Endothelial cell of umbilical vein (primary cell): ENCODE measurements around the gene GABBR2. TPM values are rescaled to one million over a fixed set of nuclear protein-coding genes. Genes with fewer than 3 reads are reported as not detected.

Experiments
- BruUV-seq: library from RNA; stranded (reverse); fragments of 400-500 nt; replicated peaks from 2 replicates; lab custom pipeline; 2021; lab: Mats Ljungman, UMichigan
- CTCF ChIA-PET: fragments of 300-600, 350-600 bp; sonication (Branson Sonifier 250); formaldehyde crosslinking; loops from one replicate; lab custom pipeline; 2021; ENCODE audit warnings: antibody characterized with exemption, inconsistent platforms; lab: Charles Lee
- POLR2A ChIA-PET: fragments of 300-600, 350-600 bp; sonication (Branson Sonifier 250); formaldehyde crosslinking; loops from one replicate; lab custom pipeline; 2021; ENCODE audit warnings: antibody characterized with exemption, inconsistent platforms; lab: Charles Lee
- DNase-seq: peaks from one replicate; pipeline ENCODE4 v3.0.0-alpha.2; 2011; ENCODE audit warnings: low read depth, low spot score
- FAIRE-seq: peaks from 2 replicates; lab custom pipeline; 2011; peaks lifted over from hg19 to GRCh38; lab: Jason Lieb, UNC
- H2AFZ ChIP-seq: 2 replicates; pipeline ENCODE4 v1.6.0; 2012; ENCODE audit warnings: low read depth, low read length, control low read depth, inconsistent platforms
- H3K27ac ChIP-seq: 2 replicates; pipeline ENCODE4 v1.5.1; 2011; ENCODE audit warnings: low read depth, mild to moderate bottlenecking, control low read depth, low read length, moderate library complexity; ENCODE audit not compliant: insufficient read depth
- H3K27me3 ChIP-seq, 2 experiments: 2 replicates each; pipeline versions ENCODE4 v1.6.0 to v1.6.1; 2011; ENCODE audit warnings: low read length in 2 of 2, mixed read lengths in 1 of 2; ENCODE audit not compliant: control insufficient read depth in 2 of 2, insufficient read depth in 2 of 2
- H3K36me3 ChIP-seq, 2 experiments: 2 replicates in 1 of 2; 3 replicates in 1 of 2; pipeline ENCODE4 v1.5.1; 2011; ENCODE audit warnings: low read length in 2 of 2, mild to moderate bottlenecking in 1 of 2, moderate library complexity in 1 of 2; ENCODE audit not compliant: control insufficient read depth in 2 of 2, insufficient read depth in 2 of 2; ENCODE audit errors: extremely low read depth in 1 of 2
- H3K4me1 ChIP-seq: 3 replicates; pipeline ENCODE4 v1.5.1; 2011; ENCODE audit warnings: mild to moderate bottlenecking, low read length; ENCODE audit not compliant: control insufficient read depth, insufficient read depth; ENCODE audit errors: extremely low read depth
- H3K4me2 ChIP-seq: 2 replicates; pipeline ENCODE4 v1.6.1; 2011; ENCODE audit warnings: low read length, control low read depth, mixed read lengths; ENCODE audit not compliant: insufficient read depth
- H3K4me3 ChIP-seq, 3 experiments: fragments of 200-600 bp in 1 of 3; sonication (generic), shearing (Covaris generic) in 1 of 3; replicated peaks in 1 of 3; 2 replicates each; pipeline ENCODE4 v1.5.1; 2011 to 2016; ENCODE audit warnings: control low read depth in 3 of 3, low read length in 3 of 3, mild to moderate bottlenecking in 2 of 3, inconsistent platforms in 1 of 3, low read depth in 1 of 3, moderate library complexity in 1 of 3; ENCODE audit not compliant: insufficient read depth in 1 of 3
- H3K79me2 ChIP-seq: 2 replicates; pipeline ENCODE4 v1.6.0; 2012; ENCODE audit warnings: low read length, inconsistent platforms; ENCODE audit not compliant: control insufficient read depth, insufficient read depth
- H3K9ac ChIP-seq: replicated peaks from 2 replicates; pipeline ENCODE3; 2011; ENCODE audit warnings: low read length, control low read depth; ENCODE audit not compliant: insufficient read depth; ENCODE audit errors: extremely low read depth
- H3K9me1 ChIP-seq: replicated peaks from 3 replicates; pipeline ENCODE4 v1.6.0; 2011; ENCODE audit warnings: mild to moderate bottlenecking, low read length; ENCODE audit not compliant: control insufficient read depth, insufficient read depth; ENCODE audit errors: extremely low read depth
- H3K9me3 ChIP-seq: replicated peaks from 2 replicates; pipeline ENCODE4 v1.5.1; 2012; ENCODE audit warnings: low read length, inconsistent platforms; ENCODE audit not compliant: control insufficient read depth, insufficient read depth
- H4K20me1 ChIP-seq: replicated peaks from 2 replicates; pipeline ENCODE3; 2011; ENCODE audit warnings: mild to moderate bottlenecking, low read length; ENCODE audit not compliant: control insufficient read depth, insufficient read depth; ENCODE audit errors: extremely low read depth
- CTCF ChIP-seq, 2 donors: IDR thresholded peaks; 1 replicate in 1 of 2; 2 replicates in 1 of 2; pipeline ENCODE4 v1.5.1; 2011; ENCODE audit warnings: low read length in 2 of 2, mild to moderate bottlenecking in 2 of 2, moderate library complexity in 2 of 2, control low read depth in 1 of 2, inconsistent platforms in 1 of 2, low read depth in 1 of 2; ENCODE audit not compliant: insufficient read depth in 1 of 2; ENCODE audit errors: extremely low read depth in 1 of 2
- FOS ChIP-seq: IDR thresholded peaks from 2 replicates; pipeline ENCODE4 v1.6.1; 2011; ENCODE audit warnings: mild to moderate bottlenecking, low read length, moderate library complexity, borderline replicate concordance; ENCODE audit not compliant: insufficient read depth
- GATA2 ChIP-seq: IDR thresholded peaks from 2 replicates; pipeline ENCODE4 v1.7.0; 2011; ENCODE audit warnings: low read depth, mild to moderate bottlenecking, moderate library complexity, mixed read lengths, low read length; ENCODE audit not compliant: insufficient read length, insufficient read depth
- MAX ChIP-seq: IDR thresholded peaks from 2 replicates; pipeline ENCODE4 v1.6.1; 2011; ENCODE audit not compliant: insufficient read depth, insufficient read length
- POLR2AphosphoS5 ChIP-seq: IDR thresholded peaks from 2 replicates; pipeline ENCODE4 v1.6.1; 2012; ENCODE audit warnings: low read depth, mild to moderate bottlenecking, control low read depth, low read length, moderate library complexity; ENCODE audit not compliant: insufficient read depth
- dilution Hi-C: fragments of 300-500 bp; cut with MboI; formaldehyde crosslinking; loops from one replicate; pipeline ENCODE4 v1.15.0; 2019; ENCODE audit warnings: low sequenced_read_pairs; ENCODE audit not compliant: extremely low pct_ligation_motif_present
- intact Hi-C: fragments of 100-400 bp; cut with micrococcal nuclease; formaldehyde crosslinking; loops from one replicate; pipeline ENCODE4 v1.10.0; 2022
- polyA plus RNA-seq, 4 experiments: library from polyadenylated mRNA; depleted of rRNA in 3 of 4; stranded (reverse) in 3 of 4; unstranded in 1 of 4; fragments of >200 nt; gene quantifications; 2 replicates each; pipeline versions ENCODE4 v1.2.1 to v1.2.3, GENCODE V29; 2011 to 2012; ENCODE audit warnings: missing spikeins in 1 of 4
- total RNA-seq: library from RNA; stranded (reverse); gene quantifications from 2 replicates; pipeline ENCODE4 v1.2.3, GENCODE V29; 2021

The GABBR2 gene
- total and polyA plus RNA-seq, 2 donors (not counting 3 experiments of a cell fraction or from before 2014, with no cell fraction given): 1.1 to 9.2 TPM

DNA sequence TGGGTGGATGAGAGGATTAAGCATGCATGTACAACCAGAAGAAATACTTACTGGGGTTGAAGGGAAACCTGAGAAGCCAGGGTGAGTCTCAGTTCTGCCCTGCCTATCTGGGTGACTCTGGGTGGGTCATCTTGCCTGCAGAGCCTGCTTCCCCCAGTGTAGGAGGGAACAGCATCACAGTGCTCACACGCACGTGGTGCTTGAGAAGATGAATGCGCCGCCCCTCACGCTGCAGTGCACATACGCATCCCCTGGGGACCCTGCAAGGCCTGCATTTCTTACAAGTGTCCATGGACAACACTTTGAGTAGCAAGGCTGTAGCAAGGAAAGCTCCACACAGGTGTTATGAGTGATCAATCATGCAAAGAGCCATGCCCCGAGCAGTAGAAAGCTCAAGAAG is 18.7 kb upstream of the GABBR2 start:
- intact Hi-C loops: no loop called here
- Histone ChIP-seq H3K9me3 (no peaks in the 10 kb centered on the region), H3K4me2 (no peak overlapping the region), H2AFZ (no peak overlapping the region), H3K79me2 (no peaks in the 10 kb centered on the region), H3K4me3 (no peak overlapping the region), H3K27me3 (peaks cover 9 to 17% of the 10 kb centered on the region in 2 experiments), H3K9me1 (no peaks in the 10 kb centered on the region), H3K36me3 (no peaks in the 10 kb centered on the region), H4K20me1 (no peaks in the 10 kb centered on the region), H3K27ac (no peak overlapping the region), H3K4me1 (no peaks in the 10 kb centered on the region), H3K9ac (no peak overlapping the region)
- CTCF ChIA-PET: interaction anchor here (1.4 to 5.3 kb wide), 2 partner anchors 21 to 47 kb away, joined by 4 to 24 read pairs; no protein-coding TSS in a partner anchor
- FAIRE-seq (no peak), DNase-seq (no peak)
- TF ChIP-seq GATA2 (no peak), FOS (no peak), MAX (no peak), CTCF (IDR thresholded peaks at IDR 0.05; ENCODE audit: extremely low read depth in 1 of 2, insufficient read depth in 1 of 2, low read depth in 1 of 2, low read length in 2 of 2) (no peak), POLR2AphosphoS5 (no peak)
- BruUV-seq: no TSS peak
- POLR2A ChIA-PET: no interaction called here
- dilution Hi-C loops: no loop called here
